GM10266 (cell line): ENCODE data around the gene RNF168.
"Not testable (repeated sequence)": the region's sequence is repeated elsewhere in the genome, so short reads cannot be mapped to it uniquely, and the experiment has no call there.

Source experiments
- DNase-seq: peaks from one replicate; pipeline ENCODE4 v3.0.0; 2012; ENCODE audit errors: extremely low spot score
- CTCF ChIP-seq: IDR thresholded peaks from 2 replicates; pipeline ENCODE4 v1.5.1; 2012; ENCODE audit warnings: mild to moderate bottlenecking, low read depth; ENCODE audit not compliant: control insufficient read depth, insufficient read depth; ENCODE audit errors: missing control alignments

Gene RNF168

GRCh38 chr3:196503196-196504076 is at the start of gene RNF168:
Gene RNF168 (minus strand): TSS chr3:196503768. CDS start chr3:196503173, 595 bp downstream.
- DNase-seq: peak; percentile 96

GRCh38 chr3:196552253-196552652 is 48.7 kb upstream of the RNF168 start:
- TF ChIP-seq CTCF: no peak
- DNase-seq: no peak

More at GRCh38 chr3:196503196-196504076, at the start of gene RNF168:
- no peak for TF ChIP-seq CTCF

GRCh38 chr3:196550172-196550571 is 46.6 kb upstream of the RNF168 start:
- not testable (repeated sequence) for DNase-seq

GRCh38 chr3:196549312-196549711 is 45.7 kb upstream of the RNF168 start:
- DNase-seq: not testable (repeated sequence)

- TF ChIP-seq CTCF: no peak
- DNase-seq: no peak
Measured at GRCh38 chr3:196547067-196547466, 43.5 kb upstream of the RNF168 start.

GRCh38 chr3:196546537-196546936 is 43.0 kb upstream of the RNF168 start:
- no peak for DNase-seq
- no peak for TF ChIP-seq CTCF

GRCh38 chr3:196544491-196544992 is 41.0 kb upstream of the RNF168 start:
- DNase-seq: no peak
- no peak for TF ChIP-seq CTCF

GRCh38 chr3:196541684-196542445 is 38.3 kb upstream of the RNF168 start:
- TF ChIP-seq CTCF: no peak
- no peak for DNase-seq
